Umbilical cord (tissue), 2 donors: ENCODE results near the gene MAP7. TPM values are rescaled to one million over a fixed set of nuclear protein-coding genes. Genes with fewer than 3 reads are reported as not detected.

ENCODE experiments used
- DNase-seq: peaks from one replicate; pipeline ENCODE4 v3.0.0-alpha.2; 2015; ENCODE audit warnings: low spot score
- total RNA-seq: library from RNA; depleted of rRNA; stranded (reverse); fragments of >200 nt; gene quantifications from one replicate; pipeline ENCODE4 v1.2.3, GENCODE V29; 2014; ENCODE audit warnings: low replicate concordance; ENCODE audit not compliant: insufficient read depth

The MAP7 gene
- total RNA-seq, 1 donor from 2014 or later: 2.6 TPM

- no peak for DNase-seq
Measured at GRCh38 chr6:136564180-136564579, 14.0 kb upstream of the MAP7 start.

- DNase-seq: no peak
Measured at GRCh38 chr6:136563386-136564152, 13.3 kb upstream of the MAP7 start.

GRCh38 chr6:136562211-136562610, 12.0 kb upstream of the MAP7 start:
- no peak for DNase-seq

- DNase-seq: no peak
Measured at GRCh38 chr6:136553166-136553787, 3.1 kb upstream of the MAP7 start.

GRCh38 chr6:136552054-136552453, 1.8 kb upstream of the MAP7 start:
- no peak for DNase-seq

GRCh38 chr6:136551103-136551502, 881 bp upstream of the MAP7 start:
- no peak for DNase-seq

- DNase-seq: peak; percentile 11
Measured at GRCh38 chr6:136550045-136550329, 235 bp downstream of the MAP7 start.

GRCh38 chr6:136549300-136550044, 750 bp downstream of the MAP7 start:
- peak; percentile 34 for DNase-seq

- DNase-seq: peak; percentile 3
Measured at GRCh38 chr6:136548582-136549299, 1.5 kb downstream of the MAP7 start.

- no peak for DNase-seq
Measured at GRCh38 chr6:136547871-136548270, 2.4 kb downstream of the MAP7 start.

GRCh38 chr6:136547336-136547735, 2.9 kb downstream of the MAP7 start:
- peak; percentile 50 for DNase-seq

- no peak for DNase-seq
Measured at GRCh38 chr6:136546331-136546730, 3.9 kb downstream of the MAP7 start.

- no peak for DNase-seq
Measured at GRCh38 chr6:136544326-136544725, 5.9 kb downstream of the MAP7 start.

- no peak for DNase-seq
Measured at GRCh38 chr6:136541395-136541794, 8.8 kb downstream of the MAP7 start.

- DNase-seq: no peak
Measured at GRCh38 chr6:136539967-136540652, 10.1 kb downstream of the MAP7 start.

- no peak for DNase-seq
Measured at GRCh38 chr6:136538836-136539235, 11.4 kb downstream of the MAP7 start.

- DNase-seq: no peak
Measured at GRCh38 chr6:136535880-136536650, 14.2 kb downstream of the MAP7 start.

GRCh38 chr6:136535017-136535765, 15.0 kb downstream of the MAP7 start:
- no peak for DNase-seq

GRCh38 chr6:136534268-136534667, 16.0 kb downstream of the MAP7 start:
- no peak for DNase-seq

GRCh38 chr6:136533487-136533886, 16.7 kb downstream of the MAP7 start:
- DNase-seq: no peak
